ENCODE results near the gene ITGAL.

The ITGAL gene

GRCh38 chr16:30553393-30553899 lies 80.9 kb downstream of the ITGAL start:
- Histone ChIP-seq H3K79me2 (ENCODE audit: insufficient read depth, low read length) (peaks cover 54% of the 10 kb centered on the region), H3K4me2 (ENCODE audit: insufficient read depth, low read length) (no peak overlapping the region), H3K9ac (ENCODE audit: low read depth, low read length) (no peak overlapping the region), H3K9me3 (ENCODE audit: insufficient read depth, low read length, severe bottlenecking) (no peaks in the 10 kb centered on the region), H3K36me3 (ENCODE audit: insufficient read depth, low read length) (peaks cover 40% of the 10 kb centered on the region), H3K27me3 (ENCODE audit: insufficient read depth, low read length, poor library complexity) (no peaks in the 10 kb centered on the region), H2AFZ (ENCODE audit: low read depth, low read length) (no peak overlapping the region), H3K27ac (ENCODE audit: low read length) (0 out of 2 replicates have a peak overlapping the region, but pooled peaks have one; percentile 4), H3K4me1 (ENCODE audit: insufficient read depth, low read length) (peaks cover 45% of the 10 kb centered on the region), H4K20me1 (ENCODE audit: insufficient read depth, low read length) (peaks cover 10% of the 10 kb centered on the region; the same call in 1 of the 2 replicates), H3K4me3 (ENCODE audit: low read depth in 1 of 2, low read length in 2 of 2) (no peak overlapping the region)
- no peak for DNase-seq
- ATAC-seq (ENCODE audit: insufficient read depth, low read depth): no peak
- TF ChIP-seq, protein P1, sequence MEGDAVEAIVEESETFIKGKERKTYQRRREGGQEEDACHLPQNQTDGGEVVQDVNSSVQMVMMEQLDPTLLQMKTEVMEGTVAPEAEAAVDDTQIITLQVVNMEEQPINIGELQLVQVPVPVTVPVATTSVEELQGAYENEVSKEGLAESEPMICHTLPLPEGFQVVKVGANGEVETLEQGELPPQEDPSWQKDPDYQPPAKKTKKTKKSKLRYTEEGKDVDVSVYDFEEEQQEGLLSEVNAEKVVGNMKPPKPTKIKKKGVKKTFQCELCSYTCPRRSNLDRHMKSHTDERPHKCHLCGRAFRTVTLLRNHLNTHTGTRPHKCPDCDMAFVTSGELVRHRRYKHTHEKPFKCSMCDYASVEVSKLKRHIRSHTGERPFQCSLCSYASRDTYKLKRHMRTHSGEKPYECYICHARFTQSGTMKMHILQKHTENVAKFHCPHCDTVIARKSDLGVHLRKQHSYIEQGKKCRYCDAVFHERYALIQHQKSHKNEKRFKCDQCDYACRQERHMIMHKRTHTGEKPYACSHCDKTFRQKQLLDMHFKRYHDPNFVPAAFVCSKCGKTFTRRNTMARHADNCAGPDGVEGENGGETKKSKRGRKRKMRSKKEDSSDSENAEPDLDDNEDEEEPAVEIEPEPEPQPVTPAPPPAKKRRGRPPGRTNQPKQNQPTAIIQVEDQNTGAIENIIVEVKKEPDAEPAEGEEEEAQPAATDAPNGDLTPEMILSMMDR (IDR thresholded peaks at IDR 0.05; ENCODE audit: borderline replicate concordance, extremely low read depth, low read length, poor library complexity, severe bottlenecking): no peak
- no peak for TF ChIP-seq EZH2 (IDR thresholded peaks at IDR 0.05; ENCODE audit: borderline replicate concordance, low read depth, low read length, severe bottlenecking)

DNA sequence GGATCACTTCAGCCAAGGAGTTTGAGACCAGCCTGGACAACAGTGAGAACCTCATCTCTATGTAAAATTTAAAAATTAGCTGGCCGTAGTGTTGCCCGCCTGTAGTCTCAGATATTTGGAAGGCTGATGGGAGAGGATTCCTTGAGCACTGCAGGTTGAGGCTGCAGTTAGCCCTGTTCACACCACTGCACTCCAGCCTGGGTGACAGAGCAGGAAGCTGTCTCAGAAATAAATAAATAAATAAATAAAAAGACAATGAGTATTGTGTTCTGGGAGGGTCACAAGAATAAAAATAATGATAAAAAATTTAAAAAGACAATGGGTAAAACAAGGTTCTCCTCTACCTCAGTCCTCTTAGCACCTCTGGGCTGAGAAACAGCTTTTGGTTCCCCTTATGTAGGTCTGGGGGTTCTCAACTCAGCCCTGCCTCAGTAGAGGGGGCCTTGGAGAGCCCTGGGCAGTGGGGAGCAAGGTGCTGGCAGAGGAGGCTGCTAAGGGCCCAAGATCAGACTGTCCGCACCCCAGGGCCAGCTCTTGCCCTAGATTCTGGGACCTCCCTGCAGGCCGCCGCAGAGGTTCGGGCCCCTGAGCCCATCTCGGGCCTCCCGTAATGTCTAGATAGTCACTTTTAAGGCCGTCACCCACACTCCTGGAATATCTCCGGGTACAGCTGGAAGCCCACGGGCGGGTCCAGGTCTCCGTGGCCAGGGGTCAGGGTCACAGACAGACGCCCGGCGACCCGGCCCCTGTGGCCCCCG lies 82.2 kb downstream of the ITGAL start:
- H3K27ac ChIP-seq (ENCODE audit: low read length): no peak overlapping the region

GRCh38 chr16:30555315-30556124 lies 83.0 kb downstream of the ITGAL start:
- TF ChIP-seq EZH2 (IDR thresholded peaks at IDR 0.05; ENCODE audit: borderline replicate concordance, low read depth, low read length, severe bottlenecking): no peak
- TF ChIP-seq, protein P1 (IDR thresholded peaks at IDR 0.05; ENCODE audit: borderline replicate concordance, extremely low read depth, low read length, poor library complexity, severe bottlenecking): no peak
- ATAC-seq (ENCODE audit: insufficient read depth, low read depth) (no peak), DNase-seq (no peak)
- peaks cover 54% of the 10 kb centered on the region for H3K4me1 ChIP-seq (ENCODE audit: insufficient read depth, low read length)
- H2AFZ ChIP-seq (ENCODE audit: low read depth, low read length): no peak overlapping the region
- no peak overlapping the region for H3K9ac ChIP-seq (ENCODE audit: low read depth, low read length)
- H3K79me2 ChIP-seq (ENCODE audit: insufficient read depth, low read length): peaks cover 54% of the 10 kb centered on the region
- H3K27me3 ChIP-seq (ENCODE audit: insufficient read depth, low read length, poor library complexity): no peaks in the 10 kb centered on the region
- peaks cover 10% of the 10 kb centered on the region; the same call in 1 of the 2 replicates for H4K20me1 ChIP-seq (ENCODE audit: insufficient read depth, low read length)
- no peak overlapping the region for H3K27ac ChIP-seq (ENCODE audit: low read length)
- H3K36me3 ChIP-seq (ENCODE audit: insufficient read depth, low read length): peaks cover 40% of the 10 kb centered on the region
- no peak overlapping the region for H3K4me2 ChIP-seq (ENCODE audit: insufficient read depth, low read length)
- H3K4me3 ChIP-seq (ENCODE audit: low read depth in 1 of 2, low read length in 2 of 2): no peak overlapping the region
- H3K9me3 ChIP-seq (ENCODE audit: insufficient read depth, low read length, severe bottlenecking): no peaks in the 10 kb centered on the region

More for the DNA sequence above, 82.2 kb downstream of the ITGAL start:
- Histone ChIP-seq H3K4me1 (ENCODE audit: insufficient read depth, low read length) (peaks cover 54% of the 10 kb centered on the region), H3K79me2 (ENCODE audit: insufficient read depth, low read length) (peaks cover 54% of the 10 kb centered on the region), H3K9ac (ENCODE audit: low read depth, low read length) (no peak overlapping the region), H3K4me3 (ENCODE audit: low read depth in 1 of 2, low read length in 2 of 2) (no peak overlapping the region), H4K20me1 (ENCODE audit: insufficient read depth, low read length) (peaks cover 10% of the 10 kb centered on the region; the same call in 1 of the 2 replicates), H3K9me3 (ENCODE audit: insufficient read depth, low read length, severe bottlenecking) (no peaks in the 10 kb centered on the region), H2AFZ (ENCODE audit: low read depth, low read length) (no peak overlapping the region), H3K4me2 (ENCODE audit: insufficient read depth, low read length) (no peak overlapping the region), H3K36me3 (ENCODE audit: insufficient read depth, low read length) (peaks cover 40% of the 10 kb centered on the region), H3K27me3 (ENCODE audit: insufficient read depth, low read length, poor library complexity) (no peaks in the 10 kb centered on the region)
- ATAC-seq (ENCODE audit: insufficient read depth, low read depth): no peak
- TF ChIP-seq, protein P1 (IDR thresholded peaks at IDR 0.05; ENCODE audit: borderline replicate concordance, extremely low read depth, low read length, poor library complexity, severe bottlenecking): no peak
- no peak for TF ChIP-seq EZH2 (IDR thresholded peaks at IDR 0.05; ENCODE audit: borderline replicate concordance, low read depth, low read length, severe bottlenecking)
- DNase-seq: no peak
